T-helper 2 cell treated with Interferon-gamma antibody and Interleukin-4, amounts not matched to agents 100 ng/mL and 5 ng/mL, for 36 hours (primary cell): Measurements from ENCODE around the gene HNF1A. TPM values are rescaled to one million over a fixed set of nuclear protein-coding genes. Genes with fewer than 3 reads are reported as not detected.

Experiments used
- intact Hi-C: fragments of 100-400 bp; cut with micrococcal nuclease; formaldehyde crosslinking; loops from one replicate; pipeline ENCODE4 v1.15.1; 2023
- total RNA-seq: library from RNA; stranded (reverse); gene quantifications from 2 replicates; pipeline ENCODE4 v1.2.3, GENCODE V29; 2022

HNF1A gene
- total RNA-seq, 1 donor from 2014 or later: not detected

DNA sequence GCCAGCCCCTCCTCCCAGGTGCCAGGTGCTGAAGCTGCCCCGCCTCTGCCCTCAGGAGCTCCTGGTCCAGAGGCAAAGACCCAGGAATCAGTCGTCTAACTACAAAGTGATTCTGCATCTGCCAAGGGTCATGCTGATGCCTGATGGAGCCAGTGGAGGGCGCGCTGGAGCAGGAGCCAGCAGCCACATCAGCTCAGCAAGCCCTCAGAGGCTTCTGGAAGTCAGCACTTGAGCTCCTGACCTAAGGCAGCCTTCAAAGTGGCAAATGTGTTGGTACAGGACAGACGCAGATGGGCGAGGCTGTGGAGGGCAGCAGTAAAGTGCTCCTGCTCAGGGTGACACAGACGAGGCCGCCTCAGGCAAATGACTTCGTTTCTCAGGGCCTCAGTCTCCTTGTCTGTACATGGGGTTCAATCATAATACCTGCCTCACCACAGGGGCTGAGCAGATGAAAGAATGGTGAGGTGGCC is 27.0 kb downstream of the HNF1A start:
- intact Hi-C loops: loop anchor here (1.0 kb wide), 3 partner anchors 55 to 105 kb away; no protein-coding TSS in a partner anchor

- intact Hi-C loops: no loop called here
Measured at GRCh38 chr12:121008347-121009098, 30.2 kb downstream of the HNF1A start.

DNA sequence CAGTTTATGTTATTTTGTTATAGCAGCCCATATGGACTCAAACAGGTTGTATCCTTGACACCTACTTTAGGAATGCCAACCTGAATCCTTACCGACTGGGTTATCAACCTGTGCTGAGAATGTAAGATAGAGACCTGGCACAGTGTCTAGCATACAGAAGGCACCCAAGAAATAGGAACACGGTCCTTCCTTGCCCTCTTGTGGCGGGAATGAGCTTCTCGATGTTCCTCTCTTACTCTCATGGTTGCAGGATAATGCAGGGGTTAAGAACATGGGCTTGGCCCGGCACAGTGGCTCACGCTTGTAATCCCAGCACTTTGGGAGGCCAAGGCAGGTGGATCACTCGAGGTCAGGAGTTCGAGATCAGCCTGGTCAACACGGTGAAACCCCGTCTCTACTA is 31.4 kb downstream of the HNF1A start:
- intact Hi-C loops: no loop called here

- intact Hi-C loops: no loop called here
Measured at GRCh38 chr12:121010860-121011259, 32.5 kb downstream of the HNF1A start.

GRCh38 chr12:121011820-121012219 is 33.5 kb downstream of the HNF1A start:
- intact Hi-C loops: no loop called here

DNA sequence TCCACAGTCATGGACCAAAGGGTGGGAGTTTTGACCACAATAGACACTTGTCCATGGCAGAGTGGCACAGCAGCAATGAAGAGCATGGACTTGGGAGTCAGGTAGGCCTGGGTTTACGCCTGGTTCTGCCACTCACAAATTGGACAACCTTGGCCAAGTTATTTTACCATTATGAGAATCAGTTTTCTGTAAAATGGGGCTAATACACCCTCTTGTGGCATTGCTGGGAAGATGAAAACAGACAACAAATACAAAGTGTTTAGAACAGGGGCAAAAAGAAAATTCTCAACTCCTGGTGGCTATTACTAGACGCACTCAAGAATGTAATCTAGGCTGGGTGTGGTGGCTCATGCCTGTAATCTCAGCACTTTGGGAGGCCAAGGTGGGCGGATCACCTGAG is 35.4 kb downstream of the HNF1A start:
- intact Hi-C loops: no loop called here

DNA sequence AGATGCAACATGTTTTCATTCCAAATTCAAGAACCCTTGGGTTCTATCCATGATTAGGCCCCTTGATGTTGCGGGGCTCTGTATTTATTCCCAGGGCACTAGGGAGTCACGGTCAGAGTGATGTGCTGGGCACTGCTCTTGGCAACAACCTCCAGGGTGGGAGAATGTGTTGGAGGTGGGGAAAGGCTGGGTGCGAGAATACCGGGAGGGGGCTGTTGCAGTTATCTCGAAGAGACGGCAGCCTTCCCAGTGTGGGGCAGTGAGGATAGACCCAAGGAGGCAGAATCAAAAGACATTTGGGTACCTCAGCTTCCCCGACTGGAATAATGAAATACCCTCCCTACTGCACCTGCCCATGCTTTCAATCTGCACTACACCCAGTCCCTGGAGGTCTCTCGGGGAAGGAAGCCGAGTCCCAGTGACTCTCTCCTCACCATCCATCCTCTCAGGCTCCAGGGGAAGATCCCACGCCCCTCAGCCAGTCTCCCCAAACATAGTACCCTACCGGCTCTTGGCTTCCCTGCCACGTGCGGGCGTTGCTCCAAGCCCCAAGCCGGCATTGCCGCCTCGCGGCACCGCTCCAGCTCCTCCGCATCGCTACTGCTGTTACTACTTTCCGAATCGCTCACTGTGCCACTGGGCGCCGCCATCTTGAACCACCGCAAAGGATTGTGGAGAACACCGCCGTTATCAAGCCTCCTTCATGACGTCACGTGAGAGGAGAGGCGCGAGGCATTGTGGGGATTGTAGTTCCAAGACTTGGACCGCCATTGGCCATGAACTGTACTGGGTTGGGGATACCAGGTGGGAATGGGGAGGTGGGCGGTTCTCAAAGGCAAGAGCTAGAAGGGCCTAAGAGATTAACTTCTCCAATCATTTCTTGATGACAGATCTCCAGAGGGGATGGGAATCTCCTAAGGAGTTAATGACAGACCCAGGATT is 37.8 kb downstream of the HNF1A start, which contains the start of gene C12orf43:
C12orf43 (minus strand) TSS at position 663 of the 942 bp plus-strand sequence; CDS start at position 650, 13 bp downstream.
- intact Hi-C loops: loop anchor here (1.0 to 5.0 kb wide), 3 partner anchors 23 to 196 kb away; partner anchors contain the start of genes OASL and P2RX4

DNA sequence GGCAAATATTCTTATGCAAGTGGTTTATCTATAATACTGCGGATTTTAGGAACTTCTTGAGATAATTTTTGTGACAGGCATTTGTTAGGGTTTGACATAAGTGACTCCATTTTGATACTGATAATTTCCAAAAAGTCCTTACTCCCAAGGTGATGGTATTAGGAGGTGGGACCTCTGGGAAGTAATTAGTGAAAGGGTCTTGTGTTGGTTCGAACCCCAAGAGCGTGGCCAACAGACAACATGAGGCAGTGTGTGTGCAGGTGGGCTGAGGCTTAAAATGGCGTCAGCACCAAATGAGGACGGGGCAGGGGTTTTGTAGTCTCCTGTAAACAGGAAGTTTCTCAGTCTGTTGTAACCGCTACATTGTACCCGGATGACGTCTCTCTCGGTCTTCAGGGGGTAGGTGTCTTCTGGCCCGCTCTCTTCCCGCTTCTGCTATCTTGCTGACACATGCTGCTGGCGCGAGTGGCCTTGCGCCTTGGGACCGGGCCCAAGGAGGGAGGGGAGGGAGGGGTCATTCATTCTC is 39.7 kb downstream of the HNF1A start:
- intact Hi-C loops: loop anchor here (5.0 kb wide), 1 partner anchor 194 kb away; the partner anchor contains the start of gene P2RX4

- intact Hi-C loops: loop anchor here (5.0 kb wide), 1 partner anchor 193 kb away; the partner anchor contains the start of gene P2RX4
Measured at GRCh38 chr12:121018860-121019617, 40.7 kb downstream of the HNF1A start.

DNA sequence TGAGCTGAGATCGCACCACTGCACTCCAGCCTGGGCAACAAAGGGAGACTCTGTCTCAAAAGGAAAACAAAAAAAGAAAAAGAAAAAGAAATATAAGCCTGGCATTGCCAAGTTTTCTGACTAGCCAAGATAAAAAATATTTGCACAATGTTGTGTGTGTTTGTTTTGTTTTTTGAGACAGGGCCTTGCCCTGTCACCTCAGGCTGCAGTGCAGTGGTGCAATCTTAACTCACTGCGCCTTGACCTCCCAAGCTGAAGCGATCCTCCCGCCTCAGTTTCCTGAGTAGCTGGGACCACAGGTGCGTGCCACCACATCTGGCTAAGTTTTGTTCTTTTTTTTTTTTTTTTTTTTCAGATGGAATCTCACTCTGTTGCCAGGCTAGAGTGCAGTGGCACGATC is 43.4 kb downstream of the HNF1A start:
- intact Hi-C loops: no loop called here

DNA sequence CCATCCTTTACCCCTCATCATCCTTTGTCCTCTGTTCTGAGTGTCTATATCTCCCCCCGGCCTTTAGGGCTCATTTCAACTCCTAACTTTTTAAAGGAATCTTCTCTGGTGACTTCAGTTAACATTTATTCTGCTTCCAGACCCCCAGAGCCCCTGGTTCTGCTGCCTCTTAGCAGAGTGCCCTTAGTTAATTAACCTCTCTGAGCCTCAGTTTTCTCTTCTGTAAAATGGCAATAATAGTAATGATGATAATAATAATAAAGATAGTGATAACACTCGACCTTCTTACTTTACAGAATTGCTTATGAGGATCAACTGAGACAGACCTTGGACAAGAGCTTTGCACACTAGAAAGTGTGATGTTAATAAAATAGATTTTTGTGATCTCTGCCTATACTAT is 44.4 kb downstream of the HNF1A start:
- intact Hi-C loops: no loop called here

- intact Hi-C loops: no loop called here
Measured at GRCh38 chr12:121023799-121024198, 45.5 kb downstream of the HNF1A start.

DNA sequence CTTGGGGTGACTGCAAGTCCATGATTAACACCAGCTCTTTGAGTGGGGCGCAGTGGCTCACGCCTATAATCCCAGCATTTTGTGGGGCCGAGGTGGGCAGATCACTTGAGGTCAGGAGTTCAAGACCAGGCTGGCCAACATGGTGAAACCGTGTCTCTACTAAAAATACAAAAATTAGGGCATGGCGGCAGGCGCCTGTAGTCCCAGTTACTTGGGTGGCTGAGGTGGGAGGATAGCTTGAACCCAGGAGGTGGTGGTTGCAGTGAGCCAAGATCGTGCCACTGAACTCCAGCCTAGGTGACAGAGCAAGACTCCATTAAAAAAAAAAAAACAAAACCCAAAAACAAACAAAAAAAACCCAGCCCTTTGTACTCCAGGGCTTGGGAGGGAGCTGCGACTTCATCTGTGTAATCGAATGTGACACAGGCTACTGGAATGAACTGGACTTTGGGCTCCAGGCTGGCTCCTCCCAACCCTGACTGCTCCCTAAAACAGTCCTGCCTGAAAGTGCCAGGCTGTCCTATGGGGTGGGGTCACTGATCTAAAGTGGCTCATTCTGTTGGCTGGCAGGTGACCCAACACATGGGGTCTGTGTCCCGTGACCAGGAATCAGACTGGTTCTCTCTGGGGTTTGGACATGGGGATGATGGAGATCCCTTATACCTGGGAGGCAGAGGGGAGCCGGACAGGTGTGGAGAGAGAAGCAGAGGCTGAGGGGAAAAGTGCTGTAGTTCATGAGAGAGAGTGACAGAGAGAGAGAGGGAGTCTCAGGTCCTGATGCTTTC is 47.3 kb downstream of the HNF1A start:
- intact Hi-C loops: no loop called here

- intact Hi-C loops: no loop called here
Measured at GRCh38 chr12:121026274-121027045, 48.1 kb downstream of the HNF1A start.

DNA sequence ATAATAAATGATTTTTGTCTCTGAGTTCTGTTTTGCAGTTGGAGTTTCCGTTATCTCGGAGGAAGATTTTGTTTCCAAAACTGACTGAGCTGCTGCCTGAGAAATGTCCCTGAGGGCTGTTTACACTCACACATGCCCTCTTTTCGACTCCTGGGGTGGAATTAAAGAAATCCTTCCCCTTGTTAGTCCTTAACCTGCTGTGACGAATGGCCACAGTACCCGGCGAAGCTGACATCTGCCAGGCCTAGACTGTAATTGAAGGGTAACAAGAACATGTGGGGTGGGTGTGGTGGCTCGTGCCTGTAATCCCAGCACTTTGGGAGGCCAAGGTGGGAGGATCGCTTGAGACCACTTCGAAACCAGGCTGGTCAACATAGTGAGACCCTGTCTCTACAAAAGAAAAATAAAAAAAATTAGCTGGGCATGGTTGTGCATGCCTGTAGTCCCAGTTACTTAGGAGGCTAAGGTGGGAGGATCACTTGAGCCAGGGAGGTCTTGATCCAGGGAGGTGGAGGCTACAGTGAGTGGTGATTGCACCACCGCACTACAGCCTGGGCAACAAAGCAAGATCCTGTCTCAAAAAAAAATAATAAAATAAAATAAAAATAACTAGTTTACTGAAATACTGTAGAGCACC is 52.4 kb downstream of the HNF1A start:
- intact Hi-C loops: no loop called here

DNA sequence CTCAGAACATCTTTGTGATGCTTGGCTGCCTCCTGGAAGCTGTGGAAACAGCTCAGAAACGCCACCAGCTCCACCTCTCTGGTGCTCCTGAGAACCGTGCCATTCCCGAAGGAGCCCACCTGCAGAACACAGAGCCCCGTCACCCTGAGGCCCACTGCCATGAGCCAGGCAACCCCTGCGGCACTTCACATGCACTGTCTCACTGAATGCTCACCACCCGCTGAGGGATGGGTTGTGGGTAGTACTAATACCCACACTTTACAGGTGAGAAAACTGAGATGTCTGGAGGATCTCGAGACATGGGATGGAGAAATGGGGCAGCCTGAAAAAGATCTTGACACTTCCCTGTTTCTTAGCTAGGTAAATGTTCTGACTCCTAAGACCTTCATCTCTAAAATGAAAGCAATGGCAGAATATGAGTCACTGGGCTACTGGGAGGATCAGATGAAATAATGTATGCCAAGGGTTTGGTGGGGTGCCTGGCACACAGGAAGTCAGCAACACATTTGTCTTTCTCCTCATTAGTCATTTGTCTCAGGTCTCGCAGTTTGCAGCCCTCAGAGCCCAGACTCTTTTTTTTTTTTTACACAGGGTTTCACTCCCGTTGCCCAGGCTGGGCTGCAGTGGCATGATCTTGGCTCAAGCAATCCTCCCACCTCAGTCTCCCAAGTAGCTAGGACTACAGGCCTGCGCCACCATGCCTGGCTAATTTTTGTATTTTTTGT is 55.4 kb downstream of the HNF1A start:
- intact Hi-C loops: no loop called here

- intact Hi-C loops: no loop called here
Measured at GRCh38 chr12:121034616-121035305, 56.4 kb downstream of the HNF1A start.
